Motor neuron (in vitro differentiated cells): ENCODE results near the gene LEMD3. TPM values are rescaled to one million over a fixed set of nuclear protein-coding genes. Genes with fewer than 3 reads are reported as not detected.
A peak's percentile ranks its signal among the peaks of the same experiment; 100 is the strongest.

Experiments used
- ATAC-seq, 8 experiments: fragments of 200-7000 bp; cut with Tn5 transposase; replicated peaks in 6 of 8; 2 replicates each; pipeline ENCODE4 v1.8.0; 2021; ENCODE audit warnings: mild to moderate bottlenecking in 8 of 8, moderate library complexity in 8 of 8
- H3K27ac ChIP-seq, 2 donors: fragments of 250-450 bp; sonication (Bioruptor Pico); 2 replicates each; pipeline ENCODE4 v1.9.0; 2021; ENCODE audit warnings: antibody characterized with exemption in 2 of 2, mild to moderate bottlenecking in 2 of 2, moderate library complexity in 1 of 2
- H3K4me1 ChIP-seq, 2 donors: fragments of 250-450 bp; sonication (Bioruptor Pico); replicated peaks in 1 of 2; 2 replicates each; pipeline ENCODE4 v1.6.1; 2021; ENCODE audit warnings: antibody characterized with exemption in 2 of 2, mild to moderate bottlenecking in 2 of 2, moderate library complexity in 1 of 2
- H3K4me3 ChIP-seq, 5 donors: fragments of 250-450 bp; sonication (Bioruptor Pico); 2 replicates each; pipeline ENCODE4 v1.9.0; 2021; ENCODE audit warnings: antibody characterized with exemption in 5 of 5, mild to moderate bottlenecking in 5 of 5, moderate library complexity in 4 of 5
- WGBS, 10 experiments: fragments of 450-650 bp; shearing (Covaris generic); methylation state at CpG; one replicate each; pipeline ENCODE4 v1.0.0; 2022; 5-methylcytosine and 5-hydroxymethylcytosine counted together
- in situ Hi-C, 9 experiments: fragments of 400-800 bp; cut with MboI; loops; one replicate each; pipeline ENCODE4 v1.15.0; 2021; ENCODE audit warnings: low sequenced_read_pairs in 9 of 9, low pct_unique_long_range_greater_than_20kb in 2 of 9; ENCODE audit not compliant: unreplicated experiment in 9 of 9
- total RNA-seq, 8 experiments: library from RNA; unstranded; fragments of 300-600 nt; gene quantifications; 2 replicates each; pipeline versions ENCODE4 v1.2.3 to v1.2.4, GENCODE V29; 2022

The LEMD3 gene
- total RNA-seq, 8 experiments from 2014 or later, result 9.6 to 27.4 (median 22.5) TPM

DNA sequence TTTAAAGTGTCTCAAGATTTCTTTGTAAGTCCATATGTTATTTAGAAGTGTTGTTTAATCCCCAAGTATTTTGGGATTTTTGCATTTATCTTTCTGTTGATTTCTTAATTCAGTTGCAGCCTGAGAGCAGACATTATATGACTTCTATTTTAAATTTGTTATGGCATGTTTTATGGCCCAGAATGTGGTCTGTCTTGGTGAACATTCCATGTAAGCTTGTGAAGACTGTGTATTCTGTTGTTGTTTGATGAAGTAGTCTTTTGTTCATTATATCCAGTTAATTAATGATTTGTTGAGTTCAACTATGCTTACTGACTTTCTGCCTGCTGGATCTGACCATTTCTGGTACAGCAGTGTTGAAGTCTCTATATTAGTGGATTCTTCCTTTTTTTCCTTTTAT lies 34.0 kb downstream of the LEMD3 start:
- no peak overlapping the region for H3K4me3 ChIP-seq
- in situ Hi-C loops, result no loop called here
- no peak overlapping the region for H3K27ac ChIP-seq
- no peak for ATAC-seq
- H3K4me1 ChIP-seq, result no peaks in the 10 kb centered on the region

DNA sequence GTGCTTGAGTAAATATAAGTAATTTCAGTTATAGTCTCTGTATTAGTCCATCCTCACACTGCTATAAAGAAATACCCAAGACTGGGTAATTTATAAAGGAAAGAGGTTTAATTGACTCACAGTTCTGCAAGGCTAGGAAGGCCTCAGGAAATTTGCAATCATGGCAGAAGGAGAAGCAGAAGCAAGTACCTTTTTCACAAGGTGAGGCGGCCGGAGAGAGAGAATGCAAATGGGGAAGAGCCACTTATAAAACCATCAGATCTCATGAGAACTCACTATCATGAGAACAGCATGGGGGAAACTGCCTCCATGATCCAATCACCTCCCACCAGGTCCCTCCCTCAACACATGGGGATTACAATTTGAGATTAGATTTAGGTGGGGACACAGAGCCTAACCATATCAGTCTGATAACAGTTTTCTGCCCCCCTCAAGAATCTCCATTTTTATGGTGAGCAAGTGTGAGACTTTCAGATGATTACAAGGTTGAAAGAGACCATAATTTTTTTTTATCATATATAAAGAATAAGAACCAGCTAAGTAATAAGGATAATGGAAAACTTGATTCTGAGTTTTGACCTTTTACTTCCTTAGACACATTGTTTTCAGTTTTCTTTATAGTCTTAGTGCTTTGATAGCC lies 35.6 kb downstream of the LEMD3 start:
- 67 to 100% (median 87%) methylated on average over 1 to 2 of the region's 2 CpGs; no CpG with 5 or more reads in 4 of the 10 experiments for WGBS, 10 experiments

DNA sequence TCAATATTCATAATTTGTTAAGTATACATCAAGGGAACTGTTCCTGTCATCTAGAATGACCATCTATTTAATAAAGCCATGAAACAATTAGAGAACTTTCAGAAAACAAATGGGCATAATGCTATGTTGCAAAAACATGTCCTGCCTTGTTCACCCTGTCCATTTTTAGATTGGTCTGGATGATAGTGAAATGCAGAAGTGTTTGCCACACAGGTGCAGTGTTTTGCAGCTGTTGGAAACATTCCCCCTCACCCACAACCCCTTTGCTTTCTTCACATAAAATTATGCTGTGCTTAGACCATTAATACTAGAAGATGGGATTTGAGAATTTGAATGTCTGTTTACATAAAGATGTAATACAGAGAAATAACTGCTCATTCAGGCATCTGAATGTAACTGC lies 36.5 kb downstream of the LEMD3 start:
- no peak overlapping the region for H3K4me3 ChIP-seq
- no peaks in the 10 kb centered on the region for H3K4me1 ChIP-seq
- in situ Hi-C loops, result no loop called here
- ATAC-seq, result no peak
- no peak overlapping the region for H3K27ac ChIP-seq

More for the DNA sequence above, 35.6 kb downstream of the LEMD3 start:
- in situ Hi-C loops, result no loop called here
- Histone ChIP-seq H3K27ac (no peak overlapping the region), H3K4me1 (no peaks in the 10 kb centered on the region), H3K4me3 (no peak overlapping the region)
- no peak for ATAC-seq

DNA sequence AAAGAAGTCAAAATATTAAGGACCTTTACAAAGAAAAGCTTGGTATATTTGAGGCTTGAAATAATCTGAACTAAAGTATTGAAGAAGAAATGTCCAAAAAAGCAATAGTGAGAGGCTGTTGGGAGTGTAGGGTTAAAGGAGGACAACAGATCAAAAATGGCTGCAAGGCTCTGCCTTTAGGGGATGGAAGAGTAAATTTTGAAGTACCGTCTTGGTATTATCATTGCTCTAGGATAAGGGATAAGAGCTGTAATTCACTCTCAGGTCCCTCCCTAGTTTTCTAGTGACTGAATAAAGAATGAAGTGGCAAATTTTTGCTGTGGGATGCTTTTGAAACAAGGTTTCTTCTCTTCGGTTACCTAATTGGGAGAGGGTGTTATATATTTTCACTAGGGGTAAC lies 38.7 kb downstream of the LEMD3 start:
- Histone ChIP-seq H3K4me3 (no peak overlapping the region), H3K27ac (no peak overlapping the region), H3K4me1 (no peaks in the 10 kb centered on the region)
- 70 to 100% (median 93%) methylated on average over 2 of the region's 2 CpGs; no CpG with 5 or more reads in 2 of the 10 experiments for WGBS, 10 experiments
- no peak for ATAC-seq
- in situ Hi-C loops, result no loop called here

DNA sequence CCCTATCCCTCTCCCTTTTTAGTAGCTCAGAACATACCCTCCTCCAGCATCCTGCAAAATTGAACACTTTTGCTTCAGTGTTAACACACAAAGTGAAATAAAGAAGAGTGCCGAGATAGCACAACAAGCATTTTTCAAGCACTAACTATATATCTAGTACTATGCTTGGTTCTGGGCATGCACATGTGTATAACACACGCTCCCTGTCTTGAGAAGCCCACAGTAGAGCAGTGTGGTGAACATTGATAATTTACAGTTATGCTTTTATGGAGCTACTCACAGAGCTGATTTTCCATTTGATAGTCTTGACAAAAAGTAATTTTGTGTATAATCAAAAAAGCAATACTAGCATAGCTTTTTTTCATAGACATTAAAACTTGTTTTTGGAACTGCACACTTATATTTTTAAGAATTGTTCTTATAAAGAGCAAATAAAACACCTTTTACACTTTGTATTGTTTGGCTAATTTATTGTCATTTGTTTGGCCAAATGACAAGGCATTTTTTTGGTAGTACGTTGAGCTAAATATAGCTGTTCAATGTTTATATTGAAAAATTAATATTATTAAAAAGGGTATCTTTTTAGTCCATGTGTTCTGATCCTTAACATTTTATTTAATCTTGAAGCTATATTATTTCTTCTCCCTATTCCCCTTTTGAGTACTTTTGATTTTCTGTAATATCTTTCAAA lies 39.7 kb downstream of the LEMD3 start:
- in situ Hi-C loops, result no loop called here
- WGBS, 10 experiments, result 55 to 100% (median 89%) methylated on average over 1 to 3 of the region's 3 CpGs

DNA sequence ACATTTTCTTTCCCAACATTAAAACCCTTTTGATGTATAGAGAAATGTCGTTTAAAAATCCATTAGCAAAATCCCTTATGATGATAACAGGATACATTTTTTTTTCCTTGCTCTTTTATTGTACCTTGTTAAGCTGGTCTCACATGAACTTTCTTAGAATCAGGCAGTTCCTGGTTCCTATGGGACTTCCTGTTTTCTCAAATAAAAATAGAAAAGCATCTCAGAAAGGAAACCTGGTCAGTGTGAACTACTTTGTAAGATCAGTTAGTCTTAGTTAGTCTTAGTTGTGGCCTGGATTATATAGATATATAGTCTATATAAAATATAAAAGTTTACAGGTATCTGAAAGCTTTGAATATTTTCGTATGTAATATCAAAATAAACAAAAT lies 40.3 kb downstream of the LEMD3 start:
- no peaks in the 10 kb centered on the region for H3K4me1 ChIP-seq
- no peak overlapping the region for H3K27ac ChIP-seq
- no peak overlapping the region for H3K4me3 ChIP-seq
- in situ Hi-C loops, result no loop called here
- ATAC-seq, result no peak
- WGBS, 10 experiments, result 42 to 100% (median 78%) methylated on average over 1 to 2 of the region's 2 CpGs

More for the DNA sequence above, 39.7 kb downstream of the LEMD3 start:
- peak in 1 of 8 experiments; percentile 26 for ATAC-seq
- Histone ChIP-seq H3K4me1 (no peaks in the 10 kb centered on the region), H3K27ac (no peak overlapping the region), H3K4me3 (no peak overlapping the region)

DNA sequence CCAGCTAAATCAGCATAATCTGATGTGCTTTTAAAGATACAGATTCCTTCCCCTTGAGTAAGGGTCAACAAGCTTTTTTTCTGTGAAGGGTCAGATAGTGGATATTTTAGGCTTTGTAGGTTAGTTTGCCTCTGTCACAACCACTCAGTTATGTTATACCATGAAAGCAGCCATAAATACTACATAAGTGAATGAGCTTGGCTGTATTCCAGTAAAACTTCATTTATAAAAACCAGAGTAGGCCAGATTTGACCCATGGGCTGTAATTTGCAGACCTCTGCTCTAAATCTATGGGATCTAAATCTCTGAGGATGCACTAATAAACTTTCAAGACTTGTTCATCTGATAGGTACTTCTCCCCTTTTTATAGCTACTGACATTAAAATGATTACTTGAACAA lies 47.7 kb downstream of the LEMD3 start:
- Histone ChIP-seq H3K4me3 (no peak overlapping the region), H3K4me1 (peaks cover 0 to 5% of the 10 kb centered on the region in 2 donors), H3K27ac (no peak overlapping the region)
- ATAC-seq, result peak in 3 of 8 experiments; percentile 24 to 58 (median 41)
- in situ Hi-C loops, result no loop called here

DNA sequence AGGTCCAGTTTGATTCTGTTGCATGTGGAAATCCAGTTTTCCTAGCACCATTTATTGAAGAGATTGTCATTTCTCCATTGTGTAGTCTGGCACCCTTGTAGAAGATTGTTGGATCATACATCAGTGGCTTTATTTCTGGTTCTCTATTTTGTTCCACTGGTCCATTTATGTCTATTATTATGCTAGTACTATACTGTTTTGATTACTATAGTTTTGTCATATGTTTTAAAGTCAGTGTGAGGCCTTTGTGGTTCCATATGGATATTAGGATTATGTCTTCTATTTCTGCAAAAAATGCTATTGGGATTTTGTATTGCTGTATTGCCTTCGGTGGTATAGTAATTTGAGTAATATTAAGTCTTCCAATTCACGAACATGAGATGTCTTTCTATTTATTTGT lies 51.4 kb downstream of the LEMD3 start:
- peaks cover 0 to 5% of the 10 kb centered on the region in 2 donors for H3K4me1 ChIP-seq
- no peak overlapping the region for H3K27ac ChIP-seq
- no peak for ATAC-seq
- 77 to 100% (median 100%) methylated on average over 1 to 2 of the region's 2 CpGs; no CpG with 5 or more reads in 1 of the 10 experiments for WGBS, 10 experiments
- in situ Hi-C loops, result no loop called here
- no peak overlapping the region for H3K4me3 ChIP-seq

DNA sequence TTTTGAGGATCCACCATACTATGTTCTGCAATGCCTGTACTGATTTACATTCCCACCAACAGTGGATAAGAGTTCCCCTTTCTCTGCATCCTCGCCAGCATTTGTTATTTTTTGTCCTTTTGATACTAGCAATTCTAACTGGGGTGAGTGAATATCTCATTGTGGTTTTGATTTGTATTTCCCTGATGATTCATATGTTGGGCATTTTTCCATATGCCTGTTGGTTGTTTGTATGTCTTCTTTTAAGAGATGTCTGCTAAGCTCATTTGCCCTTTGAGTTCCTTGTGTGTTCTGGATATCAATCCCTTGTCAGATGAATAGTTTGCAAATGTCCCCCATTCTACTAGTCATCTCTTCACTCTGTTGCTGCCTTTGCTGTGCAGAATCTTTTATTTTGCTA lies 60.1 kb downstream of the LEMD3 start:
- WGBS, 10 experiments, result 64 to 100% (median 100%) methylated on average over 1 of the region's 1 CpG; no CpG with 5 or more reads in 1 of the 10 experiments
- Histone ChIP-seq H3K4me3 (no peak overlapping the region), H3K27ac (no peak overlapping the region), H3K4me1 (no peaks in the 10 kb centered on the region)
- in situ Hi-C loops, result no loop called here
- ATAC-seq, result no peak

DNA sequence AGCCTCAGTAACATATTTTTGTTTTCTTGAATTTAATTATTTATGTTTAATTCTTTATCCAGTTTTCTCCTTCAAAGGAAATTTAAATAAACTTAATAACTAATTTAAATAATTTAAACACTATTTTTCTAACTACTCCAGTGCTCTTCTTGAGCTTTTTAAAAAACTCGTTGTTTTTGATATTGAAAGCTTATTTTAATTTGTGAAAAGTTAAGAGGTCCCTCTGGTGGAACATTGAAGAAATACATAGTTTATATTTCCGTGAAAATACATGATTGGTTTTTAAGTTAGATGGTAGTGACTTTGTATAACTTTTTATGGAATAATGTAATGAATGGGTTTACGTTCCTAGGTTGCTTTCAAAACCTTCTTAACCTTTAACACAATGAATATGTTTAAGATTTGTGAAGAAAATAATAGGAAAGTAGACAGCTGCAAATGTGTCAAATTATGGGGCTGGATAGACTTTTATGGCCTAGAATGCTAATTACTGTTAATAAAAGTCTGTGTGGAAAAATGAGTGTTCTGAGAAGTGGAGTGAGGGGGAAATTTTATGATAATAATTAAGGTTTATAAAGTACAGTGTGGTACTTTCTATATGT lies 63.2 kb downstream of the LEMD3 start:
- in situ Hi-C loops, result no loop called here
- no peak overlapping the region for H3K4me3 ChIP-seq
- WGBS, 10 experiments, result 0 to 85% (median 57%) methylated on average over 2 to 3 of the region's 3 CpGs
- no peaks in the 10 kb centered on the region for H3K4me1 ChIP-seq
- no peak overlapping the region for H3K27ac ChIP-seq
- no peak for ATAC-seq

DNA sequence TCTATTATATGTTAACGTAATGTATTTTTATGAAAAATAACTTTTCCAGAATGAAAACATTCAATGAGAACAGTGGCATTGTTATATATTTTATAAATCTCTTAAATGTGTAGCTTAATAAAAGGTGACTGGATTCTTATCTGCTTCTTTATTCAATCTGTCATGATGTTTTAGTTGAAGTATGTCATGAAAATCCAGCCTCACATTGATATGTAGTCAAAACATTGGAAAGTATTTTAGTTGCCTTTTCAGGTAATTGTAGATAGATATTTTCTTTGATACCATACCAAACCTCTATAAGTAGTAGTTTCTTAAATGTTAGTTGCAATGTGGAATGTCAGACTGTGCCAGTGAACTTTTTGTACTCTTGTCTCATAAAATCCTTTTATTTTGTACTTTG lies 67.8 kb downstream of the LEMD3 start:
- ATAC-seq, result no peak
- in situ Hi-C loops, result no loop called here
- H3K27ac ChIP-seq, result no peak overlapping the region
- WGBS, 10 experiments, result 92 to 100% (median 100%) methylated on average over 1 of the region's 1 CpG
- H3K4me3 ChIP-seq, result no peak overlapping the region
- H3K4me1 ChIP-seq, result no peaks in the 10 kb centered on the region

DNA sequence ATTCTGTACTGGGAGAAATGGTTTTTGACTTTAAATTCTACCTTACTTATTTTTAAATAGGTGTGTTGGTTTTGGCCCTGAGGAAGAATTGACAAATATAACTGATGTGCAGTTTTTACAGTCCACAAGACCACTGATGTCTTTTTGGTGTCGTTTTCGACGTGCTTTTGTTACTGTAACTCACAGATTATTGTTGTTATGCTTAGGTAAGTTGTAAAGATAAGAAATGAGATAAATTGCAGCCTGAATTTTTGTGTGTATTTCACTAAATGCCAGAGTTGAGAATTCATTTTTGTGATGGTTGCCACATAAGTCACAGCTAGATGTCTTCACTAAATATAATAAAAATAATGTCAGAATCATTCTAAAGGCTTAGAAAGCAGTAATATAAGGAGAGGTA lies 69.2 kb downstream of the LEMD3 start:
- H3K4me3 ChIP-seq, result no peak overlapping the region
- H3K27ac ChIP-seq, result no peak overlapping the region
- WGBS, 10 experiments, result 86 to 100% (median 92%) methylated on average over 2 to 3 of the region's 3 CpGs; no CpG with 5 or more reads in 3 of the 10 experiments
- in situ Hi-C loops, result no loop called here
- ATAC-seq, result no peak
- no peaks in the 10 kb centered on the region for H3K4me1 ChIP-seq

DNA sequence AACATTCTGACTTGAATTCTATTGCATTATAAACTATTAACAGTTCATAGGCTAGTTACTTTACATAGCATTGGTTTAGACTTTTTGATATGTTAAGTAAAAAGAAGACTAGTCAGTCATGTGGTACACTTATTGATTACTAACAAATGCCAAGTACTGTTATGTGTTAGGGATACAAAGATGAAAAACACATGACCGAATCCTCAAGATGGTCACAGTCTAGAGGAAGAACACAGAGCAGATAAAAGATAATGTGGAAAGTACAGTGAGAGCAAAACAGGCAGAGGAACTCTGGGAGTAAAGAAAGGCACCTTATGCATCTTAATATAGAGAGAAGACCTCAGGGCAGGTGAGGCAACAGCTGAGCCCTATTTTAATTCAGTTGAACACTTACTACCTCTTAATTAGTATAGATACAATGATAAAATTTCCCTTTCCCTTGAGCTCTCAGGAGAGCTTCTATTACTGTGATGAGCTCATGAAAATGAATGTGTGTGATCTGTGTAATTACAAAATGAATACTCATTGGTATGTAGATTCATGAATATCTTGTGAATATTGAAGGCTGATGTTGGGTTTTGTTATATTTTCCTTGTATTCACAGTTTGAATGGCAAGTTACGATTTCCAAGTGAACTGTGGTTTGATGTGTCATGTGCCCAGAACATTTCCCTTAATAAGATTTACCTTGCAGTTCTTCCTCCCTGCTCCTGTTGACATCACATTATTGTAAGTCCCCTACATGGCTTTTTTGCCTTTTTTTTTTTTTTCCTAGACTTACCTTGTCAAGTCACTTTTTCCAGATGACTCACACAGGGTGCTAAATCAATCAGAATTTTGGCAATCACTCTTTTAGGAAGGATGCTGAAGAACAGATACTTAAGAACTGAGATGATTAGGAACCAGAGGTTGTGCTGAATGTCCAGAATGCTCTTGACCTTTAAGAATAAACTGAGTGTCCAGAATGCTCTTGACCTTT lies 79.6 kb downstream of the LEMD3 start:
- H3K27ac ChIP-seq, result no peak overlapping the region
- H3K4me3 ChIP-seq, result no peak overlapping the region
- 21 to 100% (median 82%) methylated on average over 1 to 2 of the region's 2 CpGs for WGBS, 10 experiments
- in situ Hi-C loops, result no loop called here
- H3K4me1 ChIP-seq, result no peaks in the 10 kb centered on the region
- peak in 1 of 8 experiments; percentile 42 for ATAC-seq
